GM12875 (cell line): Measurements from ENCODE around the gene DUSP2.

Experiments used
- H3K4me3 ChIP-seq: one replicate; pipeline ENCODE4 v1.5.1; 2011; ENCODE audit warnings: low read depth, low read length, control low read depth
- TF ChIP-seq, protein P1 (sequence below): IDR thresholded peaks from 2 replicates; pipeline ENCODE4 v1.5.1; 2011; ENCODE audit warnings: low read depth, mild to moderate bottlenecking, control low read depth, inconsistent platforms, low read length, moderate library complexity, borderline replicate concordance; ENCODE audit not compliant: insufficient read depth

The DUSP2 gene

DNA sequence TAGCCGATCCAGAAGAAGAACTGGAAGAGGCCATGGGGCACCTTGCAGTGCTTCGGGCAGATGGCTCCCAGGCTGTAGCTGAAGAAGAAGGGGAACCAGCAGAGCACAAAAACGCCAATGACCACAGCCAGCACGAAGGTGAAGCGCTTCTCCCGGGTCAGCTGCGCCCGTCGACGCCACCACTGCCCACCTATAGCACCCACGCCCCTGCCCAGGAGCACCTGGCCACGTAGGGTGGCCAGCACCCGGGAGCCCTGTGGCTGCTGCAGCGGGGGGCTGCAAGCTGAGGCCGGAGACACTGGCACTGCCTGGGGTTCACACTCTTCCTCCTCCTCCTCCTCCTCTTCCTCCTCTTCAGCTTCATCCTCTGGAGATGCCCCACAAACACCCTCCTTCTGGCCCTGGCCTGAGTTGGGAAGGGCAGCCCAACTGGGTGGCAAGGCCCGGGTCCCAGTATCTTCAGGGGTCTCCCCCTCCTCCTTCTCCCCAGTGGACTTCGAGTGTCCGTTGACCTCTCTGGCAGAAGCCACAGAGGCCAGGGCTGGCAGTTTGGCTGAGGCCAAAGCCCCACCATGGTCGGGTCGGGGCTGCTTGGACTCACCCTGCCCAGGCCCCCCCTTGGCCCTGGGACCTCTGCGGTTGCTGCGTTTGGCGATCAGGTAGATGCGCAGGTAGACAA is 30.2 kb downstream of the DUSP2 start:
- TF ChIP-seq, protein P1, sequence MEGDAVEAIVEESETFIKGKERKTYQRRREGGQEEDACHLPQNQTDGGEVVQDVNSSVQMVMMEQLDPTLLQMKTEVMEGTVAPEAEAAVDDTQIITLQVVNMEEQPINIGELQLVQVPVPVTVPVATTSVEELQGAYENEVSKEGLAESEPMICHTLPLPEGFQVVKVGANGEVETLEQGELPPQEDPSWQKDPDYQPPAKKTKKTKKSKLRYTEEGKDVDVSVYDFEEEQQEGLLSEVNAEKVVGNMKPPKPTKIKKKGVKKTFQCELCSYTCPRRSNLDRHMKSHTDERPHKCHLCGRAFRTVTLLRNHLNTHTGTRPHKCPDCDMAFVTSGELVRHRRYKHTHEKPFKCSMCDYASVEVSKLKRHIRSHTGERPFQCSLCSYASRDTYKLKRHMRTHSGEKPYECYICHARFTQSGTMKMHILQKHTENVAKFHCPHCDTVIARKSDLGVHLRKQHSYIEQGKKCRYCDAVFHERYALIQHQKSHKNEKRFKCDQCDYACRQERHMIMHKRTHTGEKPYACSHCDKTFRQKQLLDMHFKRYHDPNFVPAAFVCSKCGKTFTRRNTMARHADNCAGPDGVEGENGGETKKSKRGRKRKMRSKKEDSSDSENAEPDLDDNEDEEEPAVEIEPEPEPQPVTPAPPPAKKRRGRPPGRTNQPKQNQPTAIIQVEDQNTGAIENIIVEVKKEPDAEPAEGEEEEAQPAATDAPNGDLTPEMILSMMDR = no peak
- H3K4me3 ChIP-seq = no peak overlapping the region

DNA sequence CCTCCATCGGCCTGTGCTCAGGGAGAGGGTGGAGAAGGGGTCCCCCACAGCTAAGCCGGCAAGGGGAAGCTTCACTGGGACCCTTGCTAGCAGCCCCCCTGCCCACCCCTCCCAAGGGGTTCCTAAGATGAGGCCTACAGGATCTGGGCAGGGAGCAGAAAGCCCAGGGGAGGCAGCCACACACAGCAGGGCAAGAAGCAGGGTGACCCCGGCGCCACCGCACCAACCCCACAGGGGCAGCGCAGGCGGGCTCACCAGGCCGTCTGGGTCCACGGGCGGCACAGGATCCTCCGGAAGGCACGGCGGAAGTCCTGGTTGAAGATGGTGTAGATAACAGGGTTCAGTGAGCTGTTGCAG is 30.7 kb downstream of the DUSP2 start:
- TF ChIP-seq, protein P1 = no peak
- H3K4me3 ChIP-seq = no peak overlapping the region

DNA sequence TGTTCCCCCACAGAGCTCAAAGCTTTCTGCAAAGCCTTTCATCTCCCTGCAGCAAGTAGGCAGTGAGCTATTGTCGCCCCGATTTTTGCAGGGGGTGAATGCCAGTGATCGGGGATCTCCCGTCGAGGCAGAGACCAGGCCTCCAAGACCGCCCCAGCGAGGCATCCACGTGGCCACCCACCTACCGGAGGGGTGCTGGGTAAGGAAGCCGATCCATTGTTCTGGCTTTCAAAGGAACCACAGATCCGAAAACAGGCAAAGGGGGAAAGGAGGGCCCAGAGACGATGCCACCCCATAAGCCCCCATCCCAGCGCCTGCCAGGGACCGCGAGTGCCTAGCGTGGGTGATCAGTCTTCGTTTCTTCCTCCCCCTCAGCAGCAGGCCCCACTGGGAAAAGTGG is 31.3 kb downstream of the DUSP2 start:
- no peak overlapping the region for H3K4me3 ChIP-seq
- TF ChIP-seq, protein P1 = no peak

DNA sequence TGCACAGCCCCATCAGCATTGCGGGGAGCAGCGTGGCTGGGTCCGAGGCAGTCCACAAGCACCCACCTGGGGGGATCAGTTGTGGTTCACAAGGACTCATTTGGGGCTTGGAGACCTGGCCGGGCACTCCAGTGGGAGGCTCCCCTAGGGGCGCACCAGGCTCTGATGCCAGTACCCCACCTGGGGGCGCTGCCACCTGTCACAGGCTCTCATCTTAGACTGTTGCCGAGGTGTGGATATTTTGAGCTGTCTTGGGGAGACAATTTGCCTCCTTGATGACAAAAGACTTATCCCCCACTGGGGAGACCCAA is 31.9 kb downstream of the DUSP2 start:
- TF ChIP-seq, protein P1 = peak; percentile 33; the same call in 1 of the 2 replicates
- no peak overlapping the region for H3K4me3 ChIP-seq

DNA sequence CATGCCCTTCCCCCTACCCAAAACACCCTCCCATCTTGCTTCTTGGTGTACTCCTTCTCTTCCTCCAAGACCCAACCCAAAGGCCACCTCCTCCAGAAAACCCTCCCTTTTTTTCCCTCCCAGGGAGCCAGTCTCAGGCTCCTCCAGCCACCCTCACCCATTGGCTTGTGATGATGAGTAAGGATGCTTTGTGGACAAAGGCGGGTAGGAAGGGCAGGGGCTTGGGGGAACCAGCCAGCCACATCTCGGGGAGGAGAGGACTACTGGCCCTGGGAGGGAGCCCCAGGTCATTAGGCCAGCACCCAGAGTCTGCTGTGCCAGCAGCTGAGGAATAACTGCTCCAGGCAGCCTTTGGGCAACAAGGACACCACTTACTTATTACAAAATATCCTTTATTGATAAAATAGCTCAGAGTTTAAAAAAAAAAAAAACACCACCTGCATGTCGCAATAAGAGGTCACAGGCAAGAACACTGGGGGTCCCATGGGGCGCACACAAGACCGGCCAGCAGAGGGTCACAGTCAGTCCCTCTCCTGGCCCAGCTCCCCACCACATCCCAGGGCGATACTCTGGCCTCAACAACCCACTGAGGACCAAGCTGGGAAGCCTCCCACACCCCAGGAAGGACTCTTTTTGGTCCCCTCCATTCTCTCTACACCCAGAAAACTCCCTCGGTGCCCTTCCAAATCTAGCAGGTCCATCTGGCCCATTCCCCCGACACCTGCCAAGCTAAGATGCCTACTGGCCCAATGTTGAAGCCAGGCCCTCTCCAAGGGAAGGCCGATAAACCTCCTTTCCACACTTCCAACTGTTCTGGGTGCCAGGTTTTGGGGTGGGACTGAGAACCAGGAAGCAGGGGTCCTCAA is 32.5 kb downstream of the DUSP2 start:
- TF ChIP-seq, protein P1 = no peak
- no peak overlapping the region for H3K4me3 ChIP-seq

DNA sequence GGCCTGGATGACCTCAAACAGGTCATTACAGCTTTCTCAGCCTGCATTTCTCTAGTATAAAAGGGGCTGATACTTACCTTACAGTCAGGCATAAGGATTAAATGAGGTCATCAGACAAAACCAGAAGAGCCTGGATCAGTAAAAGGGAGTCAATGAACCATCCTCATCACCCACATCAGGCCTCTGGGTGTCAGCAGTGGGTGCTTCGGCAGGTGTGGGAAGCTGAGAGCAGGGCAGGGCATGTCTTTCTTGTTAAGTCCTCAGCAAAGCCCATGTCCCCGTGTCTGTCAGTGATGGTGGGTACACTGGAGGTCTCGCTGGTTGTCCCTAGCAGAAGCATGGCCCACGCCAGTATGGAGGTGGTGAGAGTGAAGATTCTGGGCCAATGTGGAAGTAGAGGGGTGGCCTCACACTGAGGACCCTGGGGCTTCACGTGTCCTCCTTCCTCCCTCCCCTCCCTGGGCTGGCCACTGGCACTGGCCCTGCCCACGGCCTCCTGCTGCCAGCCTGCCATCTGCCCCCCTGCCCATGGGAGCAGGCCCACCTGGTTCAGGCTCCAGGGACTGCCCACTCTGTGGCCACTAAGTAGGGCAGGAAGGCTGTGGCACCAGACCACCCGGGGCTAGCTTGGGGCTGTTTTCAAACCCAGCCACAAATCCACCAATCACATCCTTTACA is 33.3 kb downstream of the DUSP2 start:
- TF ChIP-seq, protein P1 = no peak
- H3K4me3 ChIP-seq = no peak overlapping the region
